Trophoblast cell (in vitro differentiated cells and primary cell): ENCODE data around the gene ATG4C. TPM values are rescaled to one million over a fixed set of nuclear protein-coding genes. Genes with fewer than 3 reads are reported as not detected.
"Not testable (repeated sequence)": the region's sequence is repeated elsewhere in the genome, so short reads cannot be mapped to it uniquely, and the experiment has no call there.

ENCODE experiments used
- DNase-seq, 2 donors: peaks; one replicate each; pipeline ENCODE4 v3.0.0-alpha.2; 2016
- H2AFZ ChIP-seq: 2 replicates; pipeline ENCODE4 v1.6.1; 2013; ENCODE audit warnings: low read length, moderate library complexity, mild to moderate bottlenecking; ENCODE audit not compliant: insufficient read depth, poor library complexity
- H2AK5ac ChIP-seq: 2 replicates; pipeline ENCODE4 v1.6.1; 2013; ENCODE audit warnings: mild to moderate bottlenecking, low read length
- H2BK120ac ChIP-seq: 2 replicates; pipeline ENCODE4 v1.6.1; 2013; ENCODE audit warnings: low read length, mild to moderate bottlenecking, moderate library complexity; ENCODE audit not compliant: insufficient read depth, poor library complexity
- H2BK12ac ChIP-seq: 2 replicates; pipeline ENCODE4 v1.6.1; 2013; ENCODE audit warnings: mild to moderate bottlenecking, low read length, moderate library complexity
- H2BK5ac ChIP-seq: 2 replicates; pipeline ENCODE4 v1.6.1; 2013; ENCODE audit warnings: low read length, low read depth, moderate library complexity, mild to moderate bottlenecking; ENCODE audit not compliant: poor library complexity
- H3K14ac ChIP-seq: 2 replicates; pipeline ENCODE4 v1.6.1; 2013; ENCODE audit warnings: mild to moderate bottlenecking, low read length
- H3K18ac ChIP-seq: 2 replicates; pipeline ENCODE4 v1.6.1; 2013; ENCODE audit warnings: mild to moderate bottlenecking, low read length
- H3K23ac ChIP-seq: 2 replicates; pipeline ENCODE4 v1.6.1; 2013; ENCODE audit warnings: low read length
- H3K27ac ChIP-seq: 2 replicates; pipeline ENCODE4 v1.5.1; 2013; ENCODE audit warnings: low read depth, mild to moderate bottlenecking, inconsistent platforms, low read length, moderate library complexity
- H3K27me3 ChIP-seq: 2 replicates; pipeline ENCODE4 v1.6.1; 2013; ENCODE audit warnings: inconsistent platforms, mild to moderate bottlenecking, low read length, moderate library complexity; ENCODE audit not compliant: insufficient read depth
- H3K36me3 ChIP-seq, 2 experiments: 1 replicate in 1 of 2; 2 replicates in 1 of 2; pipeline ENCODE4 v1.6.1; 2013; ENCODE audit warnings: low read length in 2 of 2, mild to moderate bottlenecking in 2 of 2, moderate library complexity in 1 of 2; ENCODE audit not compliant: insufficient read depth in 2 of 2, control insufficient read depth in 1 of 2
- H3K4ac ChIP-seq: 2 replicates; pipeline ENCODE4 v1.6.1; 2013; ENCODE audit warnings: low read depth, mild to moderate bottlenecking, low read length, moderate library complexity
- H3K4me1 ChIP-seq, 2 experiments: 1 replicate in 1 of 2; 2 replicates in 1 of 2; pipeline ENCODE4 v1.6.1; 2013; ENCODE audit warnings: low read length in 2 of 2, mild to moderate bottlenecking in 2 of 2, moderate library complexity in 1 of 2; ENCODE audit not compliant: insufficient read depth in 2 of 2, control insufficient read depth in 1 of 2
- H3K4me2 ChIP-seq: 2 replicates; pipeline ENCODE4 v1.6.1; 2013; ENCODE audit warnings: inconsistent platforms, mild to moderate bottlenecking, low read length, moderate library complexity
- H3K4me3 ChIP-seq: 2 replicates; pipeline ENCODE4 v1.5.1; 2013; ENCODE audit warnings: mild to moderate bottlenecking, low read depth, low read length, inconsistent platforms
- H3K79me1 ChIP-seq: one replicate; pipeline ENCODE4 v1.6.1; 2013; ENCODE audit warnings: low read length
- H3K79me2 ChIP-seq: 2 replicates; pipeline ENCODE4 v1.6.1; 2013; ENCODE audit warnings: low read length, mild to moderate bottlenecking; ENCODE audit not compliant: control insufficient read depth, insufficient read depth, poor library complexity
- H3K9ac ChIP-seq: 2 replicates; pipeline ENCODE4 v1.6.1; 2013; ENCODE audit warnings: mild to moderate bottlenecking, low read length
- H3K9me3 ChIP-seq: 2 replicates; pipeline ENCODE4 v1.6.1; 2013; ENCODE audit warnings: low read depth, mild to moderate bottlenecking, control low read depth, inconsistent platforms, low read length; ENCODE audit not compliant: insufficient read depth
- H4K12ac ChIP-seq: 2 replicates; pipeline ENCODE4 v1.6.1; 2013; ENCODE audit warnings: low read depth, mild to moderate bottlenecking, low read length, moderate library complexity
- H4K8ac ChIP-seq: 2 replicates; pipeline ENCODE4 v1.6.1; 2013; ENCODE audit warnings: low read depth, mild to moderate bottlenecking, low read length, moderate library complexity
- H4K91ac ChIP-seq: one replicate; pipeline ENCODE4 v1.6.1; 2013; ENCODE audit warnings: low read depth, mild to moderate bottlenecking, low read length, moderate library complexity
- WGBS: extraction: QIAGEN DNeasy Blood & Tissue Kit; methylation state at CpG from one replicate; pipeline ENCODE4 v1.1.7; 2013; ENCODE audit warnings: missing lambda C conversion rate; ENCODE audit not compliant: insufficient read length, insufficient coverage; ENCODE audit errors: extremely low coverage; 5-methylcytosine and 5-hydroxymethylcytosine counted together
- polyA plus RNA-seq: library from polyadenylated mRNA; stranded (reverse); fragments of 200-250 nt; gene quantifications from 2 replicates; pipeline ENCODE4 v1.2.3, GENCODE V29; 2013

ATG4C gene, protein sequence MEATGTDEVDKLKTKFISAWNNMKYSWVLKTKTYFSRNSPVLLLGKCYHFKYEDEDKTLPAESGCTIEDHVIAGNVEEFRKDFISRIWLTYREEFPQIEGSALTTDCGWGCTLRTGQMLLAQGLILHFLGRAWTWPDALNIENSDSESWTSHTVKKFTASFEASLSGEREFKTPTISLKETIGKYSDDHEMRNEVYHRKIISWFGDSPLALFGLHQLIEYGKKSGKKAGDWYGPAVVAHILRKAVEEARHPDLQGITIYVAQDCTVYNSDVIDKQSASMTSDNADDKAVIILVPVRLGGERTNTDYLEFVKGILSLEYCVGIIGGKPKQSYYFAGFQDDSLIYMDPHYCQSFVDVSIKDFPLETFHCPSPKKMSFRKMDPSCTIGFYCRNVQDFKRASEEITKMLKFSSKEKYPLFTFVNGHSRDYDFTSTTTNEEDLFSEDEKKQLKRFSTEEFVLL
- 3.7 and 4.2 TPM in 2 replicates for polyA plus RNA-seq

DNA sequence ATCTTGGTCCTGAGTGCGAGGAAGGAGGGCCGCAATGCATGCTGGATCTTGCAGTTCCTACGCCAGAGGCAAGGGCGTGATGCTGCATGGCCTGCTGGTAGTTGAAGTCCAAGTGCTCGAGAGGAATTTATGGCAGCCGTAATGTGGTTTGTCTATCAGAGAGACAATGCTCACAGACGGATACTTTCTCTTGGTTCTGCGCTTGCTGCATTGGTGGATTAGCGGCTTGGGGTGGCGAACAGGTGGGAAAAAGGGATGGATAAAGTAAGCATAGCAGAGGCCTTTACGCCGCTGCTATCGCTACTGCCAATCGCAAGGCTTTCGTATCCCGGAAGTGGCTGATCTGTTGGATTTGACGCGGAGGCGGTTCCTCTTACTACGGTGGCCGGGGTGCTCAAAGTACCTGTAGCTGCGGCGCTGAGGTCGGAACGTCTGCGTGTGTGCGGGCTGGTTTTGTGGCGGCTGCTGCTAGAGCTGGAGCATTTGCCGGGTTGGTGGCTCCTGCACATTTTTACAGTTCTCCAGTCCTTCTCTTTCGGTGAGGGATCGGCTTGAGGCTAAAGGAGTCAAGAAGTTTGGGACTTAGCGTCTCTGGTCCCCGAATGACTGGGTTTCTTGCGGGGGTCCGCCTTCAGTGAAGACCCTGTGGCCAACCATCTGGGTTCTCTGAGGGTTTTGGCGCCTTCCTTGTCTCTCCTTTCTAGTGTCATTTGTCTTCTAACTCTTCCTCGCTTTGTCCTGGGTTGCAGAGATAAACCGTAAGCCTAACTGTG lies at the start of gene ATG4C:
TSS of gene ATG4C (plus strand) at position 397 of the 773 bp plus-strand sequence. CDS start 19,655 bp downstream, outside the sequence.
- Histone ChIP-seq H3K27me3 (no peaks in the 10 kb centered on the region), H2BK12ac (no peak within 1 kb of the TSS)
- no CpG with 5 or more reads among the region's 38 CpGs for WGBS

DNA sequence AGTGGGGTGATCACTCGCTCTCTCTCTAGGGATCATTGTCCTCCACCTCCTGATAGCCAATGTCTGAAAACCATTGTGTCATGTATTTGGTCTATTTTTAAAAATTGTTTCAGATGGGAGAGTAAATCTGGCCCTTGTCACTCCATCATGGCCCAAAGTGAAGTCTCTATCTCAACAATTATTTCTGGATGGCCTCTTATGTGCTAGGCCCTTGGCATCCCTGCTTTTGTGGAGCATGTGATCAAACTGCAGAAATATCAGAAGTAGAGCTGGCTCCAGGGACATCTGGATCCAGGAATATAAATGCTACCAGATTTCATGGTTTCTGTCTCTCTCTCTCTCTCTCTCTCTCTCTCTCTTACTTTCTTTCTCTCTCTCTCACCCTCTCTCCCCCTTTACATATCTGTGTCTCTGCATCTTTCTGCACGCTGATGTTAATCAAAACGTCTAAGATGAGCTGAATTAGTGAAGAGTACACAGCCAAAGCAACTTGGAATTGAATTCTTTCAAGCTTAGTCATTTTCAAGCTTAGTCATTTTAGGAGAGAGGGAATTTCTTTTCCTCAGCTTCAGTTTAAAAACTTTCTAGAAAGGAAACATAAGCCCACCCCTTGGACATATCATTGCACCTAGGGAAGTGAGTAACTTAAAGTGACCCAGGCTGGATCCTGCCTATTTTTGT lies 48.3 kb upstream of the ATG4C start:
- Histone ChIP-seq H2BK12ac (no peak overlapping the region), H4K8ac (no peak overlapping the region), H2BK120ac (no peak overlapping the region)

More for the DNA sequence above, at the start of gene ATG4C:
- H3K18ac ChIP-seq, result peak within 1 kb of the TSS; percentile 43
- H3K4me3 ChIP-seq, result peak within 1 kb of the TSS; percentile 91
- H3K4me2 ChIP-seq, result peak within 1 kb of the TSS; percentile 66
- DNase-seq, result peak; percentile 97 to 98
- H3K14ac ChIP-seq, result peak within 1 kb of the TSS; percentile 75
- H3K36me3 ChIP-seq, result no peaks in the 10 kb centered on the region
- peak within 1 kb of the TSS; percentile 54 for H2BK120ac ChIP-seq
- peaks cover 8% of the 10 kb centered on the region for H3K79me1 ChIP-seq
- H3K4me1 ChIP-seq, result no peaks in the 10 kb centered on the region
- no peak within 1 kb of the TSS for H3K23ac ChIP-seq
- no peak within 1 kb of the TSS for H2AK5ac ChIP-seq
- H4K12ac ChIP-seq, result peak within 1 kb of the TSS; percentile 55
- peak within 1 kb of the TSS; percentile 88 for H3K9ac ChIP-seq
- peak within 1 kb of the TSS; percentile 77 for H2AFZ ChIP-seq
- H3K9me3 ChIP-seq, result no peaks in the 10 kb centered on the region
- peaks cover 2% of the 10 kb centered on the region for H3K79me2 ChIP-seq
- peak within 1 kb of the TSS; percentile 22 for H3K4ac ChIP-seq
- peak within 1 kb of the TSS; percentile 86 for H3K27ac ChIP-seq
- peak within 1 kb of the TSS; percentile 64 for H4K91ac ChIP-seq
- peak within 1 kb of the TSS; percentile 85 for H4K8ac ChIP-seq
- H2BK5ac ChIP-seq, result peak within 1 kb of the TSS; percentile 71

DNA sequence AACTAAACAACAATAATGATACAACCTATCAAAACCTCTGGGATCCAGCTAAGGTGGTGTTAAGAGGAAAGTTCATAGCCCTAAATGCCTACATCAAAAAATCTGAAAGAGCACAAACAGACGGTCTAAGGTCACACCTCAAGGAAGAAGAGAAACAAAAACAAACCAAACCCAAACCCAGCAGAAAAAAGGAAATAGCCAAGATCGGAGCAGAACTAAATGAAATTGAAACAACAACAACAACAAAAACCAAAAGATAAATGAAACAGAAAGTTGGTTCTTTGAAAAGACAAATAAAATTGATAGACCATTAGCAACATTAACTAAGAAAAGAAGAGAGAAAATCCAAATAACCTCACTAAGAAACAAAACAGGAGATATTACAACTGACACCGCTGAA lies 43.2 kb upstream of the ATG4C start:
- H3K36me3 ChIP-seq, H2BK120ac ChIP-seq, DNase-seq, H3K27ac ChIP-seq, H3K4ac ChIP-seq, H4K91ac ChIP-seq, H3K23ac ChIP-seq, H4K8ac ChIP-seq, H3K14ac ChIP-seq, H3K4me2 ChIP-seq, H2BK12ac ChIP-seq, H3K4me1 ChIP-seq, H3K4me3 ChIP-seq, H4K12ac ChIP-seq, H3K79me1 ChIP-seq, H2AFZ ChIP-seq, H3K9ac ChIP-seq, H3K27me3 ChIP-seq, H2AK5ac ChIP-seq, H3K79me2 ChIP-seq, H3K9me3 ChIP-seq, H3K18ac ChIP-seq, H2BK5ac ChIP-seq: not testable (repeated sequence)
- no CpG with 5 or more reads among the region's 3 CpGs for WGBS

More for the DNA sequence above, 48.3 kb upstream of the ATG4C start:
- H3K4me1 ChIP-seq, result no peaks in the 10 kb centered on the region
- H3K18ac ChIP-seq, result no peak overlapping the region
- no peaks in the 10 kb centered on the region for H3K79me2 ChIP-seq
- no peak overlapping the region for H4K91ac ChIP-seq
- H3K4me2 ChIP-seq, result no peak overlapping the region
- no peak overlapping the region for H3K9ac ChIP-seq
- no peak overlapping the region for H3K4ac ChIP-seq
- H3K4me3 ChIP-seq, result no peak overlapping the region
- H3K27ac ChIP-seq, result no peak overlapping the region
- H3K23ac ChIP-seq, result no peak overlapping the region
- no peak overlapping the region for H2AK5ac ChIP-seq
- no peaks in the 10 kb centered on the region for H3K27me3 ChIP-seq
- no peak overlapping the region for H2BK5ac ChIP-seq
- DNase-seq, result peak in 1 of 2 donors; percentile 44
- H3K9me3 ChIP-seq, result no peaks in the 10 kb centered on the region
- WGBS, result no CpG with 5 or more reads among the region's 3 CpGs
- no peak overlapping the region for H2AFZ ChIP-seq
- no peaks in the 10 kb centered on the region for H3K36me3 ChIP-seq
- no peak overlapping the region for H4K12ac ChIP-seq
- no peaks in the 10 kb centered on the region for H3K79me1 ChIP-seq
- H3K14ac ChIP-seq, result no peak overlapping the region
